HepG2 (cell line): ENCODE data around the gene MIF4GD. TPM values are rescaled to one million over a fixed set of nuclear protein-coding genes. Genes with fewer than 3 reads are reported as not detected.
A peak's percentile ranks its signal among the peaks of the same experiment; 100 is the strongest.

ENCODE experiments used
- HOXA3 ChIP-seq: sonication (generic); formaldehyde crosslinking; IDR thresholded peaks from 2 replicates; pipeline ENCODE4 v1.5.0; 2020; ENCODE audit warnings: missing genetic modification reagents
- KLF15 ChIP-seq: sonication (generic); formaldehyde crosslinking; IDR thresholded peaks from 2 replicates; pipeline ENCODE4 v1.8.1; 2023; ENCODE audit warnings: borderline replicate concordance, mild to moderate bottlenecking, inconsistent platforms, missing genetic modification reagents, mixed read lengths
- NFE2L1 ChIP-seq: sonication (generic); formaldehyde crosslinking; IDR thresholded peaks from 2 replicates; pipeline ENCODE4 v1.4.0; 2020; ENCODE audit warnings: missing genetic modification reagents, mild to moderate bottlenecking, borderline replicate concordance
- SOX13 ChIP-seq, 3 experiments: fragments of 450-650 bp in 1 of 3; sonication (generic) in 1 of 3; formaldehyde crosslinking in 1 of 3; IDR thresholded peaks in 2 of 3; conservative IDR thresholded peaks in 1 of 3; 2 replicates each; pipeline versions ENCODE4 v1.5.0 to v1.6.1; 2016 to 2020; ENCODE audit warnings: antibody characterized with exemption in 1 of 3, mild to moderate bottlenecking in 1 of 3, missing compliant biosample characterization in 1 of 3, missing genetic modification reagents in 1 of 3, moderate library complexity in 1 of 3
- YY1 ChIP-seq: IDR thresholded peaks from 2 replicates; pipeline ENCODE4 v1.6.1; 2011; ENCODE audit warnings: low read length, low read depth, moderate library complexity, mild to moderate bottlenecking; ENCODE audit not compliant: insufficient read depth, insufficient replicate concordance
- ZNF790 ChIP-seq: sonication (generic); formaldehyde crosslinking; IDR thresholded peaks from 2 replicates; pipeline ENCODE4 v1.8.0; 2022; ENCODE audit warnings: missing genetic modification reagents, mild to moderate bottlenecking, borderline replicate concordance
- polyA plus RNA-seq, 8 experiments: library from polyadenylated mRNA; depleted of rRNA in 3 of 8; stranded (reverse) in 7 of 8; unstranded in 1 of 8; fragments of >200 nt; fragmentation: Illumina TruSeq in 4 of 8; extraction: Trizol in 4 of 8; gene quantifications; 2 replicates each; pipeline versions ENCODE4 v1.2.1 to v1.2.3, GENCODE V29; 2011 to 2016; ENCODE audit warnings: low read depth in 4 of 8, missing spikeins in 1 of 8, mixed read lengths in 1 of 8; ENCODE audit not compliant: insufficient read depth in 1 of 8
- total RNA-seq, 5 experiments: library from RNA; depleted of rRNA; stranded (reverse); fragments of >200 nt; fragmentation: Illumina TruSeq; extraction: Trizol; gene quantifications; 2 replicates each; pipeline ENCODE4 v1.2.3, GENCODE V29; 2016; ENCODE audit warnings: low read depth in 1 of 5
- TF ChIP-seq, protein P1 (sequence below): sonication (generic); formaldehyde crosslinking; IDR thresholded peaks from 2 replicates; pipeline ENCODE4 v1.5.1; 2020; ENCODE audit warnings: mild to moderate bottlenecking, missing genetic modification reagents

The MIF4GD gene
- total and polyA plus RNA-seq, 2 of the 13 experiments (the other 11 are each of a cell fraction or from before 2014, with no cell fraction given) = 14.0 to 28.0 TPM

DNA sequence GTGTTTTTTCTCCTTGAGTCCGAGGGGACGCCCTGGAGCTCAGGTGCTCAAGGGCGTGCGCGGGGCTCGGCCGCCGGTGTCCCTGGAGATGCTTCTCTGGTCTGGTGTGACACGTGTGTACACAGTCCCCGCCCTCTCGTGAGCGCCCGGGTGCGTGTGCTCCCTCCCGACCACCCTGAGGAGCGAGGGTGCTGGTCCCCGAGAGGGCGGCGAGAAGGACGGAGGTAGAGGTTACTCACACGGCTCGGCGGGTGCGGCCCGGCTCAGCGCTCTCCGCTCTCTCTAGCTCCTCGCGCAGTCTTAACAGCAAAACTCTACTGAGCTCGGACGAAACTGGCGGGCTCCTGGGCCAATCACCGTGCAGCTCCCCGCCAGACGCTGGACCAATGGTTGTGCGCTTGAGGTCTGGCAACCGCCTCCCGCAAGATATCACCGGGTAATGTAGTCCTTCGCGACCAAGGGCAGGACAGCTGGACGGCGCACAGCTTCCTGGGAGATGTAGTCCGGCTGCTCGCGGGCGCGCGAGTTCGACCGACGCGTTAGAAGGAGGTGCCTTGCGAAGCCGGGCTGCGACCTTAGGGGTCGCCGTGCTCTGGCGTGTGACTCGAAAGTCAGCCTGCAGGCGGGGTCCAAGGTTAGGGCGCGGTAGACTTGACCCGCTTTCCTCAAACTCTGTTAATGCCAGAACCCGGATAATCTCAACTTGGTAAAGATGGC is 18.2 kb upstream of the MIF4GD start, which contains the start of gene SLC25A19 (continued):
- TF ChIP-seq SOX13 (IDR thresholded peaks at IDR 0.05) = 0 out of 2 replicates have a peak, but pooled peaks have one; percentile 65
- peak in 1 of 2 experiments; percentile 4; a peak in 1 of 4 replicates for TF ChIP-seq SOX13 (CRISPR knock-in tag; conservative IDR thresholded peaks at IDR 0.05 in 1 of 2, IDR thresholded peaks at IDR 0.05 in 1 of 2)
- no peak for TF ChIP-seq ZNF790 (CRISPR knock-in tag)
- peak; percentile 83 for TF ChIP-seq YY1
- TF ChIP-seq, protein P1, sequence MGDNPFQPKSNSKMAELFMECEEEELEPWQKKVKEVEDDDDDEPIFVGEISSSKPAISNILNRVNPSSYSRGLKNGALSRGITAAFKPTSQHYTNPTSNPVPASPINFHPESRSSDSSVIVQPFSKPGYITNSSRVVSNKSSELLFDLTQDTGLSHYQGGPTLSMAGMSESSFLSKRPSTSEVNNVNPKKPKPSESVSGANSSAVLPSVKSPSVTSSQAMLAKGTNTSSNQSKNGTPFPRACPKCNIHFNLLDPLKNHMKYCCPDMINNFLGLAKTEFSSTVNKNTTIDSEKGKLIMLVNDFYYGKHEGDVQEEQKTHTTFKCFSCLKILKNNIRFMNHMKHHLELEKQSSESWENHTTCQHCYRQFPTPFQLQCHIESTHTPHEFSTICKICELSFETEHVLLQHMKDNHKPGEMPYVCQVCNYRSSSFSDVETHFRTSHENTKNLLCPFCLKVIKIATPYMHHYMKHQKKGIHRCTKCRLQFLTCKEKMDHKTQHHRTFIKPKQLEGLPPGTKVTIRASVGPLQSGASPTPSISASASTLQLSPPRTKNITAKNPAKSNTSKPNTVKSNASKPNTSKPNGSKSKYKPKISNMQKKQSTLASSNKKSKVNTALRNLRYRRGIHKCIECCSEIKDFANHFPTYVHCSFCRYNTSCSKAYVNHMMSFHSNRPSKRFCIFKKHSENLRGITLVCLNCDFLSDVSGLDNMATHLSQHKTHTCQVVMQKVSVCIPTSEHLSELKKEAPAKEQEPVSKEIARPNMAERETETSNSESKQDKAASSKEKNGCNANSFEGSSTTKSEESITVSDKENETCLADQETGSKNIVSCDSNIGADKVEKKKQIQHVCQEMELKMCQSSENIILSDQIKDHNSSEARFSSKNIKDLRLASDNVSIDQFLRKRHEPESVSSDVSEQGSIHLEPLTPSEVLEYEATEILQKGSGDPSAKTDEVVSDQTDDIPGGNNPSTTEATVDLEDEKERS (CRISPR knock-in tag) = peak; percentile 87; the same call in 1 of the 2 replicates
- no peak for TF ChIP-seq NFE2L1 (CRISPR knock-in tag)
- peak; percentile 94 for TF ChIP-seq HOXA3 (CRISPR knock-in tag)
- TF ChIP-seq KLF15 (CRISPR knock-in tag) = no peak; the same call in 1 of the 2 replicates
